Spleen (tissue), 7 donors: ENCODE results near the gene RBMS3.

Experiments used
- POLR2A ChIP-seq, 3 donors: fragments of 450-650 bp; IDR thresholded peaks; one replicate each; pipeline ENCODE4 v1.5.1; 2017; ENCODE audit warnings: antibody characterized with exemption in 3 of 3, mild to moderate bottlenecking in 1 of 3
- TF ChIP-seq, protein P1 (sequence below), 11 experiments: fragments of 200-600 bp in 7 of 11; fragments of 450-650 bp in 4 of 11; sonication (generic) in 4 of 11; IDR thresholded peaks in 8 of 11; conservative IDR thresholded peaks in 3 of 11; 1 replicate in 7 of 11; 2 replicates in 4 of 11; pipeline versions ENCODE4 v1.4.0 to v1.8.0; 2016 to 2021; ENCODE audit warnings: antibody characterized with exemption in 11 of 11, inconsistent platforms in 4 of 11, mild to moderate bottlenecking in 1 of 11
- donor health status: DM: no; HTN: no; CAD: no; lungs with moderate emphysema.
- donor health status: DM: no; HTN: no; CAD: no.
- donor health status: DM: no; HTN: no; CAD: no.

DNA sequence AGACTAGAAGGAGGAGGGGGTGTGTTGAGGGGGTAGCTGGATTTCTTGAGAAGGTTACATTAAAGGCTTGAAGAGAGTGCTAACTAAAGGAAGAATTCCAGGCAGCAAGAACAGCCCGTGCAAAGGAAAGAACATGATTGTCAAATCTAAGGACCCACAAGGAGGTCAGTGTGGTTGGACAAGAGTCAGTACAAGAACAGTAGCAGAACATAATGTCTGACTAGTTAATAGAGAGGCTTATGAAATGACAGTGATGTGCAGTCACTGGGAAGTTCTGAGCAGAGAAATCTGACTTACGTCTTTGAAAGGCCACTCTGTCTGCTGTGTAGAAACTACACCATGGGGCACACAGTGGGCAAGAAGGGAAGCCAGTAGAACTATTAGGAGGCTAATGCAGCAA is 19.8 kb upstream of the RBMS3 start:
- no peak for TF ChIP-seq POLR2A (IDR thresholded peaks at IDR 0.05)
- TF ChIP-seq, protein P1, sequence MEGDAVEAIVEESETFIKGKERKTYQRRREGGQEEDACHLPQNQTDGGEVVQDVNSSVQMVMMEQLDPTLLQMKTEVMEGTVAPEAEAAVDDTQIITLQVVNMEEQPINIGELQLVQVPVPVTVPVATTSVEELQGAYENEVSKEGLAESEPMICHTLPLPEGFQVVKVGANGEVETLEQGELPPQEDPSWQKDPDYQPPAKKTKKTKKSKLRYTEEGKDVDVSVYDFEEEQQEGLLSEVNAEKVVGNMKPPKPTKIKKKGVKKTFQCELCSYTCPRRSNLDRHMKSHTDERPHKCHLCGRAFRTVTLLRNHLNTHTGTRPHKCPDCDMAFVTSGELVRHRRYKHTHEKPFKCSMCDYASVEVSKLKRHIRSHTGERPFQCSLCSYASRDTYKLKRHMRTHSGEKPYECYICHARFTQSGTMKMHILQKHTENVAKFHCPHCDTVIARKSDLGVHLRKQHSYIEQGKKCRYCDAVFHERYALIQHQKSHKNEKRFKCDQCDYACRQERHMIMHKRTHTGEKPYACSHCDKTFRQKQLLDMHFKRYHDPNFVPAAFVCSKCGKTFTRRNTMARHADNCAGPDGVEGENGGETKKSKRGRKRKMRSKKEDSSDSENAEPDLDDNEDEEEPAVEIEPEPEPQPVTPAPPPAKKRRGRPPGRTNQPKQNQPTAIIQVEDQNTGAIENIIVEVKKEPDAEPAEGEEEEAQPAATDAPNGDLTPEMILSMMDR (IDR thresholded peaks at IDR 0.05 in 8 of 11, conservative IDR thresholded peaks at IDR 0.05 in 3 of 11), result no peak
